Spinal cord (tissue), 10 donors: ENCODE measurements around the gene IMMP2L. TPM values are rescaled to one million over a fixed set of nuclear protein-coding genes. Genes with fewer than 3 reads are reported as not detected.
"Not testable (repeated sequence)": the region's sequence is repeated elsewhere in the genome, so short reads cannot be mapped to it uniquely, and the experiment has no call there.

Experiments
- DNase-seq, 6 donors: peaks; one replicate each; pipeline versions ENCODE4 v3.0.0 to v3.0.0-alpha.2; 2013 to 2015; ENCODE audit warnings: low spot score in 6 of 6, low read depth in 4 of 6
- H3K27ac ChIP-seq: one replicate; pipeline ENCODE4 v1.5.1; 2013; ENCODE audit warnings: low read depth, low read length, control low read depth
- H3K27me3 ChIP-seq: one replicate; pipeline ENCODE4 v1.6.1; 2013; ENCODE audit warnings: low read length; ENCODE audit not compliant: control insufficient read depth, insufficient read depth
- H3K36me3 ChIP-seq: one replicate; pipeline ENCODE4 v1.6.1; 2013; ENCODE audit warnings: low read length; ENCODE audit not compliant: control insufficient read depth, insufficient read depth
- H3K4me1 ChIP-seq: one replicate; pipeline ENCODE4 v1.6.1; 2013; ENCODE audit warnings: low read length; ENCODE audit not compliant: control insufficient read depth, insufficient read depth
- H3K4me3 ChIP-seq: one replicate; pipeline ENCODE4 v1.5.1; 2013; ENCODE audit warnings: low read depth, low read length, control low read depth
- H3K9me3 ChIP-seq: one replicate; pipeline ENCODE4 v1.6.1; 2013; ENCODE audit warnings: low read length; ENCODE audit not compliant: control insufficient read depth, insufficient read depth
- WGBS: methylation state at CpG from one replicate; pipeline ENCODE4 v1.1.5; 2013; ENCODE audit warnings: missing lambda C conversion rate; ENCODE audit not compliant: insufficient coverage; 5-methylcytosine and 5-hydroxymethylcytosine counted together
- polyA plus RNA-seq, 2 donors: library from polyadenylated mRNA; unstranded; fragments of 120-200 nt; gene quantifications; one replicate each; pipeline ENCODE4 v1.2.1, GENCODE V29; 2013; ENCODE audit not compliant: insufficient read length in 2 of 2
- total RNA-seq, 2 donors: library from RNA; depleted of rRNA in 1 of 2; stranded (reverse); fragments of 120-200 nt in 1 of 2; fragments of >200 nt in 1 of 2; gene quantifications; one replicate each; pipeline versions ENCODE4 v1.2.3 to v1.2.4, GENCODE V29; 2013 to 2014
- donor health status: healthy.

Gene IMMP2L
- total and polyA plus RNA-seq, 4 donors: 14.8 to 26.8 (median 17.4) TPM

- no peak overlapping the region for H3K27ac ChIP-seq
- 86% methylated on average over 1 of the region's 1 CpG for WGBS
- no peaks in the 10 kb centered on the region for H3K9me3 ChIP-seq
- H3K27me3 ChIP-seq: no peaks in the 10 kb centered on the region
- no peak overlapping the region for H3K4me3 ChIP-seq
- H3K36me3 ChIP-seq: no peaks in the 10 kb centered on the region
- DNase-seq: no peak
- no peaks in the 10 kb centered on the region for H3K4me1 ChIP-seq
Observed at GRCh38 chr7:111080495-111081105, 481.7 kb downstream of the IMMP2L start.

GRCh38 chr7:111077001-111077400, 485.3 kb downstream of the IMMP2L start:
- WGBS: 100% methylated on average over 2 of the region's 2 CpGs
- Histone ChIP-seq H3K4me3 (no peak overlapping the region), H3K36me3 (no peaks in the 10 kb centered on the region), H3K4me1 (no peaks in the 10 kb centered on the region), H3K27me3 (no peaks in the 10 kb centered on the region), H3K27ac (no peak overlapping the region), H3K9me3 (no peaks in the 10 kb centered on the region)
- no peak for DNase-seq

GRCh38 chr7:111076205-111076604, 486.1 kb downstream of the IMMP2L start:
- no peak for DNase-seq
- no peak overlapping the region for H3K4me3 ChIP-seq

GRCh38 chr7:111075498-111075897, 486.8 kb downstream of the IMMP2L start:
- no peak for DNase-seq
- 100% methylated on average over 1 of the region's 5 CpGs for WGBS
- H3K36me3 ChIP-seq: no peaks in the 10 kb centered on the region
- no peaks in the 10 kb centered on the region for H3K4me1 ChIP-seq
- no peak overlapping the region for H3K27ac ChIP-seq
- no peaks in the 10 kb centered on the region for H3K9me3 ChIP-seq
- no peaks in the 10 kb centered on the region for H3K27me3 ChIP-seq
- no peak overlapping the region for H3K4me3 ChIP-seq

More at GRCh38 chr7:111076205-111076604, 486.1 kb downstream of the IMMP2L start:
- Histone ChIP-seq H3K36me3 (no peaks in the 10 kb centered on the region), H3K27ac (no peak overlapping the region), H3K4me1 (no peaks in the 10 kb centered on the region), H3K27me3 (no peaks in the 10 kb centered on the region), H3K9me3 (no peaks in the 10 kb centered on the region)

- Histone ChIP-seq H3K4me1 (no peaks in the 10 kb centered on the region), H3K27me3 (no peaks in the 10 kb centered on the region), H3K9me3 (no peaks in the 10 kb centered on the region), H3K27ac (no peak overlapping the region), H3K4me3 (no peak overlapping the region), H3K36me3 (no peaks in the 10 kb centered on the region)
- no peak for DNase-seq
- no CpG with 5 or more reads among the region's 6 CpGs for WGBS
Observed at GRCh38 chr7:111074748-111075146, 487.5 kb downstream of the IMMP2L start.

GRCh38 chr7:111074071-111074747, 488.1 kb downstream of the IMMP2L start:
- Histone ChIP-seq H3K27ac (no peak overlapping the region), H3K4me3 (no peak overlapping the region), H3K27me3 (no peaks in the 10 kb centered on the region), H3K9me3 (no peaks in the 10 kb centered on the region), H3K36me3 (no peaks in the 10 kb centered on the region), H3K4me1 (no peaks in the 10 kb centered on the region)
- no CpG with 5 or more reads among the region's 3 CpGs for WGBS
- DNase-seq: no peak

- not testable (repeated sequence) for DNase-seq, H3K9me3 ChIP-seq, H3K36me3 ChIP-seq, H3K4me3 ChIP-seq, H3K27ac ChIP-seq, H3K4me1 ChIP-seq, H3K27me3 ChIP-seq
- 91% methylated on average over 7 of the region's 9 CpGs for WGBS
Observed at GRCh38 chr7:111072658-111073057, 489.6 kb downstream of the IMMP2L start.

GRCh38 chr7:111071556-111071955, 490.7 kb downstream of the IMMP2L start:
- no peaks in the 10 kb centered on the region for H3K4me1 ChIP-seq
- no peaks in the 10 kb centered on the region for H3K36me3 ChIP-seq
- H3K9me3 ChIP-seq: peaks cover 2% of the 10 kb centered on the region
- no peaks in the 10 kb centered on the region for H3K27me3 ChIP-seq
- H3K27ac ChIP-seq: no peak overlapping the region
- no peak overlapping the region for H3K4me3 ChIP-seq
- DNase-seq: no peak

- no peaks in the 10 kb centered on the region for H3K27me3 ChIP-seq
- no peak overlapping the region for H3K27ac ChIP-seq
- no peaks in the 10 kb centered on the region for H3K36me3 ChIP-seq
- H3K4me1 ChIP-seq: no peaks in the 10 kb centered on the region
- no CpG with 5 or more reads among the region's 2 CpGs for WGBS
- H3K4me3 ChIP-seq: no peak overlapping the region
- peaks cover 3% of the 10 kb centered on the region for H3K9me3 ChIP-seq
- no peak for DNase-seq
Observed at GRCh38 chr7:111068618-111069017, 493.7 kb downstream of the IMMP2L start.

GRCh38 chr7:111067682-111068081, 494.6 kb downstream of the IMMP2L start:
- no peak overlapping the region for H3K27ac ChIP-seq
- H3K4me1 ChIP-seq: no peaks in the 10 kb centered on the region
- H3K27me3 ChIP-seq: no peaks in the 10 kb centered on the region
- WGBS: no CpG with 5 or more reads among the region's 2 CpGs
- peaks cover 7% of the 10 kb centered on the region for H3K9me3 ChIP-seq
- no peak for DNase-seq
- no peaks in the 10 kb centered on the region for H3K36me3 ChIP-seq
- no peak overlapping the region for H3K4me3 ChIP-seq
